AG09309 (cell line): ENCODE measurements around the gene PIR.

Experiments
- DNase-seq: peaks from one replicate; pipeline ENCODE4 v3.0.0-alpha.2; 2010; ENCODE audit warnings: low read depth
- H3K4me3 ChIP-seq: 2 replicates; pipeline ENCODE4 v1.5.1; 2011; ENCODE audit warnings: mild to moderate bottlenecking, low read depth, low read length, moderate library complexity; ENCODE audit not compliant: control insufficient read depth
- TF ChIP-seq, protein P1 (sequence below): IDR thresholded peaks from 2 replicates; pipeline ENCODE4 v1.5.1; 2011; ENCODE audit warnings: mild to moderate bottlenecking, low read depth, low read length, inconsistent platforms; ENCODE audit not compliant: insufficient read depth, control insufficient read depth; ENCODE audit errors: missing control alignments

PIR gene

DNA sequence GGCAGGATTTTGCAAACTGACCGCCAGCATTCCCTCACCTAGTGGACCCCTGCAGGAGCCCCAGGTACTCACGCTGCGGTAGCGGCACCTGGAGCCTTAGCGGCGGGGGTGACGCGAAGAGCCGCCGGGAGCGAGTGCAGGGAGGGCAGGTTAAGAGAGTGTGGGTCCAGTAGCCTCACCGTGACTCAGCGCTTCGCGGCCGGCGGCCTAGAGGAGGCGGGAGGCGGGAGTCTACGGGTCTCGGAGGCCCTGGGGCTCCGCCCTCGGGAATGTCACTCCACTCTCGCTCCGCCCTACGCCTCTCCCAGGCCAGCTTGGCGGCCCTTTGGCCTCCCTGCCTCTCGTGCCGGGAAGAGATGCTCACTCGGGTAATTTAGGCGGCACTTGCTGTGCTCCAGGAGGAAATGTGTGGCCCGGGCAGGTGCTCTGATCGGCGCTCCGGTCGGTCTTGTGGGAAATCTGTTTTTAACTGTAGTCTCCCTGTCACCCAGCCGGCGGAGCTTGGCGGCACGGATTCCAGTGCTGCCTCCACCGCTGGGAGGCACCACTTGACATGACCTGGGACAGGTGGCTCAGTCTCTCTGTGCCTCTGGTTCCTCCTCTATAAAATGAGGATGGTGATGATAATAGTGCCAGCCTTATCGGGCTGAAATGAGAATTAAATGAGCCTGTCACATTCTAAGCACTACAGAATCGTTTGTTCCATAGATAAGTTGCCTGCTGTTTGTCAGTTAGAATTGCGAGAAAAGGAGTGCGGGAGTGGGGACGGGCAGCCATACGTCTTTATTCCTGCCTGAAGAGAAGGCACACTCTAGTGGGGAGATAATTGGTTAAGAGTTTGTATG lies at the start of gene PIR:
Gene PIR, minus strand, starts transcription at position 216 of the 845 bp plus-strand sequence. CDS start 2,076 bp downstream, outside the sequence.
- peak within 1 kb of the TSS; percentile 59 for H3K4me3 ChIP-seq
- TF ChIP-seq, protein P1, sequence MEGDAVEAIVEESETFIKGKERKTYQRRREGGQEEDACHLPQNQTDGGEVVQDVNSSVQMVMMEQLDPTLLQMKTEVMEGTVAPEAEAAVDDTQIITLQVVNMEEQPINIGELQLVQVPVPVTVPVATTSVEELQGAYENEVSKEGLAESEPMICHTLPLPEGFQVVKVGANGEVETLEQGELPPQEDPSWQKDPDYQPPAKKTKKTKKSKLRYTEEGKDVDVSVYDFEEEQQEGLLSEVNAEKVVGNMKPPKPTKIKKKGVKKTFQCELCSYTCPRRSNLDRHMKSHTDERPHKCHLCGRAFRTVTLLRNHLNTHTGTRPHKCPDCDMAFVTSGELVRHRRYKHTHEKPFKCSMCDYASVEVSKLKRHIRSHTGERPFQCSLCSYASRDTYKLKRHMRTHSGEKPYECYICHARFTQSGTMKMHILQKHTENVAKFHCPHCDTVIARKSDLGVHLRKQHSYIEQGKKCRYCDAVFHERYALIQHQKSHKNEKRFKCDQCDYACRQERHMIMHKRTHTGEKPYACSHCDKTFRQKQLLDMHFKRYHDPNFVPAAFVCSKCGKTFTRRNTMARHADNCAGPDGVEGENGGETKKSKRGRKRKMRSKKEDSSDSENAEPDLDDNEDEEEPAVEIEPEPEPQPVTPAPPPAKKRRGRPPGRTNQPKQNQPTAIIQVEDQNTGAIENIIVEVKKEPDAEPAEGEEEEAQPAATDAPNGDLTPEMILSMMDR = peak; percentile 48
- DNase-seq = peak; percentile 29

- no peak for DNase-seq
- TF ChIP-seq, protein P1 = no peak
Measured at GRCh38 chrX:15530318-15530717, 37.2 kb upstream of the PIR start.

DNA sequence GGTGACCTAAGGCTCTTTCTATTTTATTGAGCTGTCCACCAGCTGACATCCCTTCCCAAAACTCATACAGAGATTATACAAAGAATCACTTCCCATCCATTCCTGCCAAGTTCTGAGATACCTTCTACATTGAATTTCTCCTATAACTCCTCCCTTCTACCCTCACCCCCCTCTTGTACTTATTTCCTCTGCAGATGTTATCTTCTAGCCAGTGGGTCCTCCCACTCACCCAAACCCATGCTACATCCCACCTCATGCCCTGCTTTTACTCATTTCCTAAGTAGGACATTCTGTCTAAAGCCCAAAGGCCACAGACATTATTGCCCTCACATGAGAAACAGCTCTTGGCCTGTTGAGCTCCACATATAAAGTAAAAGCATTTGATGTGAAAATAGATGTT lies 36.0 kb upstream of the PIR start:
- TF ChIP-seq, protein P1 = no peak
- DNase-seq = no peak

More at GRCh38 chrX:15530318-15530717, 37.2 kb upstream of the PIR start:
- H3K4me3 ChIP-seq = no peak overlapping the region

GRCh38 chrX:15525664-15526416 lies 32.7 kb upstream of the PIR start:
- TF ChIP-seq, protein P1 = no peak
- H3K4me3 ChIP-seq = no peak overlapping the region
- no peak for DNase-seq

More for the DNA sequence above, 36.0 kb upstream of the PIR start:
- no peak overlapping the region for H3K4me3 ChIP-seq

DNA sequence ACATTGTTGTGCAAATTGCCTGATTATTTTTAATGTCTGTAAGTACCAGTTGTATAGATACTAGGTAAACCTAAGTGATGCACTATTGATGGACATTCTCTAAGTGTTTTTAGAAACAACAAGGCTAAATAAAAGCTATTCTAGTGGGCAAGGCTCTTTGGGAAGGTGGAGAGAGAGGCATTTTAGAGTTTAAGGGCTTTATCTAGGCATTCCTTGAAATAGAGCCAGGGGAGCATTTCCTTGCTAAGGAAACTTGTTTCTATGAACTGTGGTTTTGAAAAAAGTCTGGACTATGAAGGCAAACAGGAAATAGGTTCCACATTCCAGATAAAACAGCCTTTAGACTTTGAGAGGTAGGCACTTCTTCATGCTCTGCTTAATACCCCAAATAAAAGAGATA lies 31.3 kb upstream of the PIR start:
- DNase-seq = peak; percentile 5
- TF ChIP-seq, protein P1 = no peak
- no peak overlapping the region for H3K4me3 ChIP-seq

GRCh38 chrX:15523088-15523487 lies 30.0 kb upstream of the PIR start:
- no peak for DNase-seq
- TF ChIP-seq, protein P1 = no peak
- H3K4me3 ChIP-seq = no peak overlapping the region
